NCI-H187 treated with DMSO at 0.1 percent for 48 hours (cell line): Measurements from ENCODE around the gene IFNG-AS1.

Source experiments
- DNase-seq: peaks from one replicate; lab custom pipeline; 2025; lab: John Stamatoyannopoulos, UW

The IFNG-AS1 gene

DNA sequence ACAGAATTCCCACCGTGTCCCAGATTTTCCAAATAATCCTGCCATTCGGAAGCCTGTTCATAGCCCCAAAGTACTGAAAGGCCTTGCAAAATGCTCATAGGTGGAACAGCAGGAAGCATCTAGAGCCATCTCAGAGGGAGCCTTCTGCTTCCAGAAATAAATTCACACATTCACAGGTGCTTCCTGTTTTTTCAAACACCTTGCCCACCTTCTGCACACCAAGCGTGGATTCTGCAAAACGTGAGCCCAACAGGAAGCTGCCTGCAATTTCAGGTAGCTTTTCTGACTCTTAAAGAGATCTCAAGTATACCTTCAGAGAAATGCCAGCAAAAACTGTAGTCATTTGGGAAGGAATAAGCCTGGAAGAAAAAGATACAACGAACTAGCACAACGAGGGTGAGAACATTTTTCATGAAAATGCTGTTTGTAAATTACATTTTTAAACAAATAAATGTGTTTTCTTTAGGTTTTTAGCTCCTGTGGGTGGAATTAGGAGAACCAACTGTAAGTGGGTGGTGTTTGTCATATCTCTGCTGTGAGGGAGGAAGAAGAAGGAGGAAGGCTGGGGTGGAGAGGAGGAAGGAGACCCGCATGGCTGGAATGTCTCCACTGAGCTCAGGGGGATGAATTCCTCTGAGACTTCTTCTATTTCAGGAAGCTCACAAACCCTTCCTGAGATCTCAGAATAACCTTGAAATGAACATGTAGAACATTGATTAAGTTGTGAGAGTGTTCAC lies at the start of gene IFNG-AS1:
TSS of gene IFNG-AS1 (plus strand) at position 264 of the 737 bp plus-strand sequence.
- DNase-seq, result no peak

- DNase-seq, result no peak
Measured at GRCh38 chr12:67939611-67940010, 49.6 kb upstream of the IFNG-AS1 start.

GRCh38 chr12:67940780-67941243 lies 48.4 kb upstream of the IFNG-AS1 start:
- DNase-seq, result no peak

- no peak for DNase-seq
Measured at GRCh38 chr12:67942724-67943123, 46.5 kb upstream of the IFNG-AS1 start.

DNA sequence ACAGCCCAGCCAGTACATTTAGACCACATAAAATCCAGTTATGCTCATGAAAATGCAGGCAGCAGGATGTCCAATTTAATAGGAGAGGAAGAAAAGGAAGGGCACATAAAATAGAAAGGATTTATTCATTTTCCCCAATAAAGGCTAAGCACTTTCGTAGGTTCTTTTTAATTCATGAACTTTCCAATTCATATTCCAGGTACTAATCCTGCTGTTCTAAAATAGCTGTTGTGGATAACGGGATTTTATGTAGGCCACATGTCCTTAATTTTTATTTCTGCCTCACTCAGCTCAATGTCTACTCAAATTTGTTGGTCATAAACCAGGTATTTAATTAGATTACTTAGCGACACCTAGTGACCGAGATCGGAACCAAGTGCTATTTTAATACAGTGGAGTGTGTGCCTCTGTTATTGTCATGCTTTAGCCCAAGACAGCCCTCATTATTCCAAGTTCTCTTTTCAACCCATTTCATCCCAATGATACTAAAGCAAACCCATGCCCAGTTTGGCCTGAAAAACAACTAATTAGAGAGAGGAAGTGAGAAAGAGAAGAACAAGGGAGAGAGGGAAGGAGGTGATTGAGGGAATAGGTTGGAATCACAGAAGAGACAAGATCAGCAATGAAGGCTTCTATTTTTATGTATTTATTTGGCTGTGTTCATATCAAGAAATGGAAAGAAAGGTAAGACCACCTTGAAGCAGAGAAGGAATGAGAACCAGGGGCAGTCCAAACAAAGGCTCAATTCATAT lies 45.9 kb upstream of the IFNG-AS1 start:
- DNase-seq, result peak; percentile 54

DNA sequence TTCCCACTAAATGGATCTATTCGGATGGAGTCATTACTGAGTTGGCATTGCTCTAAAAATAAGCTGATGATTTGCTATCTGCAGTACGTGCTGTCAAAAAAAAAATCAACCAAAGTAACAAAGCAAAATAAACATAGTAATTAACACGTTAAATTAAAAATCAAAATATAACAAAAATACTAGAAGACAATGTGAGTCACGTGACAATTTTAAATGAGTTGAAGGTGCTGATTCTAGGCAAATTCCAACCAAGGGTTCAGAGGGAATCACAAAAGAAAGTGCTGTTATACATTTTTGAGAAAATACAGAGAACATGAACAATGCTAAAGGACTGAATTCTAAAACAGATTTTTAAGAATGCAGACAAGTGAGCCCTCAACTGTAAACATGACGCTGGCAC lies 45.2 kb upstream of the IFNG-AS1 start:
- DNase-seq, result no peak

DNA sequence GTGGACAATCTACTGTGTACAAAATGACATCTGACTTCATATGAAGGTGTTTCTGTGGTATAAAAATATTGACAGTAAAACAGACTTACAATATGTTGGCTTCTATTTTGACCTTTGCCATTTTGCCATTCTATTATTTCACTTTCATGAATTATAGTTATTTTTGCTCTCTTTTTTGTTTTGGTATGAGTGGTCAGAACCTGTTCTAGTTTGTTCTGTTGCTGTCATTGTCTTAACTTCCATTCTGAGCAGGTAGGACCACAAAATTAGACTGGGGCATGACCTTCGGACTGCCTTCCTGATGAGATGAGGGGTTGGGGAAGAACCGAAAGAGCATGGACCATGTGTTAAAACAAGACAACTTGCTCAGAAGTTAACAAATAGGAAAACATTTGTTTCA lies 36.5 kb upstream of the IFNG-AS1 start:
- no peak for DNase-seq

DNA sequence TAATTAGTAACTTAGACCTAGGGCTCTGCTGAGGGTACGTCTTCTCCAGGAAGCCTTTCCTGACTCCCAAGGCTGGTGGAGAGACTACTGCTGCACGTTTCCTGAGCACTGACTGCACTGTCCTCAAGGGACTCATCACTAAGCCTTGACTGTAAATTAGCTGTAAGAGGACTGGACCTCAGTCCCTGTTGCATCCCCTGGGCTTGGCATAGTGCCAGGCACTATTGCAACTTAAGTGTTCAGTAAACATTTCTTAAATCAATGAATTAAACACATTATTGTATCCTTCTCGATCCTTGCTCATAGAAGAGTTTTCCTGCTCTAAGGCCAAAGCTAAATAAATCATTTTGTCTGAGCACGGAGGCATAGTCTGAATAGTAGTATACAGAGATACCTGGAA lies 31.9 kb upstream of the IFNG-AS1 start:
- peak; percentile 86 for DNase-seq

GRCh38 chr12:67958187-67958586 lies 31.1 kb upstream of the IFNG-AS1 start:
- DNase-seq, result no peak

- no peak for DNase-seq
Measured at GRCh38 chr12:67964456-67964855, 24.8 kb upstream of the IFNG-AS1 start.

GRCh38 chr12:67966560-67966959 lies 22.7 kb upstream of the IFNG-AS1 start:
- no peak for DNase-seq

GRCh38 chr12:67968321-67968720 lies 20.9 kb upstream of the IFNG-AS1 start:
- DNase-seq, result no peak

GRCh38 chr12:67968725-67969124 lies 20.5 kb upstream of the IFNG-AS1 start:
- no peak for DNase-seq

DNA sequence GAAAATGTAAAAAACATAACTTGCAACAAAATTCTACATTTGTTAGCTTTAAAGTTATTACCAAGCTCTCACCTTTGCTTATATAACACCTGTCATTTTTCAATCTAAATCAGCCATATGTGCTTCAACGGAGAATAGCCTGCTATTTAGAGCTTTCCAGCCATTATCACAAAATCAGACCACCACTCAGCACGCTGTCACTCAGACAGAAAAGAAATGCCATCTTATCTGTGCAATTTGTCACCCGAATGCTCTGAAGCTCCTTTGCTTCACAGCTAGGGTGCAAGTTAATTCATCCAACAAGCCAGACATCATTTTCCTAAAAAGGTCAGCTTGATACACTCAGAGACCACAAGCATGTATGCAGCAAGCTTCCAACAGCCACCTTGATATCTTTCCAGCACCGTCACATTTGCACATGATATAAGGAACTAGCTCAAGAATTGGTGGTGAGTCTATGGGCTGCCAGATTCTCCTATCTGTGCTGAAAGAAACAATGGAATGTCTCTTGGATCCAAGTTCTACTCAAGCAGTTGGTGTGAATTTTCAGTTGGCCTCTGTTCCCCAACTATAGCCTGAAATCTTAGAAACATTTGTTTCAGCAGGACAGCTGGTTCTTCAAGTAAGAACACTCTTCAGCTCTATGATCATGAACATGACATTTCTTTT lies 20.0 kb upstream of the IFNG-AS1 start:
- no peak for DNase-seq

- DNase-seq, result no peak
Measured at GRCh38 chr12:67977668-67978067, 11.6 kb upstream of the IFNG-AS1 start.

- DNase-seq, result no peak
Measured at GRCh38 chr12:67980391-67980790, 8.9 kb upstream of the IFNG-AS1 start.

- DNase-seq, result no peak
Measured at GRCh38 chr12:67981287-67982162, 7.7 kb upstream of the IFNG-AS1 start.

DNA sequence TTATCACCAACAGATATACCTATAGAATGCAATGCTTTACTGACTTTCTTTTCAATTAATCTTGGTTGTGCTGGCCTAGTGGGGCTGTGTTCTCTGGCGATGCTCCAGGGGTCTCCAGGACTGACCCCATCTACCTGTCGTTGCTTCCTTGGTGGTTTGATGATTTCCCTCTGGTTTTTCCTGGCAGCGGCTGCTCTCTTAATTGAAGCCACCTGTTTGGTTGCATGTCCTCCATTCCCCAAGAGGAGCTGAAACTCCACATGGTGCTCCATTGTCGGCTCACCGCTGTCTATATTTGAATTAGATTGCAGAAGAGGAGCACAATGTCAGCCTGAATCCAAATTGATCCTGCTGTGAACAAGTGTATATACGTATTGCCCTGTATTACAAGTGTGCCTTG lies 7.1 kb upstream of the IFNG-AS1 start:
- no peak for DNase-seq

- no peak for DNase-seq
Measured at GRCh38 chr12:67986632-67987031, 2.6 kb upstream of the IFNG-AS1 start.

DNA sequence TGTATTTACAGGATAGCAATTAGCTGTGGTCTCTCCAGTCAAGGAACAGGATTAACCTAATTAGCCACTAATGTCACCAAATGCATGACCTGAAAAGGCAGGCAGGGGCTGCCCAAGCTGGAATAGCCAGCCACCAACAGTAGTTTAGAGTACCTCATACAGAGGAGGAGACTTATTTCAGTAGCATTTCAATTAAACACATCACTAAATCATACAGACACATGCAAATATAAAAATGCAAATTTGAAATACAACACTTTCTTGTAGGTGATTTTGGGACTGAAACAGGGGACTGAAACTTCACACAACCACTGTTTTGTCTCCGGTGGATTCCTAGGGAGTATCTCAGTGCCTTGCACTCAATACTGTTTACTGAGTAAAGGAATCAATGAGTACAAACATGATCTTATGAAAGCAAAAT lies 636 bp upstream of the IFNG-AS1 start:
- DNase-seq, result no peak

GRCh38 chr12:67991158-67991557 lies 1.9 kb downstream of the IFNG-AS1 start:
- no peak for DNase-seq

DNA sequence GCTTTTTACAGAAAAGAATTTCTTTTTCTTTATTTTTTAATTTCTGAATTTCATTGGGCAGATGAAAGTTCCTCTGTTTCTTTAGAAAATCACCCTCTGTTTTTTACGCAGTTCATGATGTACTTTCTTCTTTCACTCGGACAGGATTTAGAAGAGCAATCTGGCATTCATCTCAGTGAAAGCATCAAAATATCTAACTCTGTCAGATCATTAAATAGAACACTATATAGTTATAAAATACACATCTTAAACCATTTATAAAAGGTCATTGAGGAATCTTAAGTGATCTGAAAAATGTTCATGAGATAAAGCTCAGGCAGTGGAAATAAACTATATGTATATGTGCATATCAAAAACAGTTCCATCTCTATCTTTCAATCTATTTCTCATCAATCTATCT lies 3.9 kb downstream of the IFNG-AS1 start:
- no peak for DNase-seq
